ENCODE data around the gene PIR. TPM values are rescaled to one million over a fixed set of nuclear protein-coding genes. Genes with fewer than 3 reads are reported as not detected.

Gene PIR
- 9.8 and 10.3 TPM in 2 replicates for total RNA-seq (2014; rRNA removed; shearing (Covaris generic))

GRCh38 chrX:15493118-15493962 is at the start of gene PIR:
PIR (minus strand) TSS chrX:15493333; CDS start chrX:15491257, 2,076 bp downstream.
- DNase-seq (ENCODE audit: low spot score): peak; percentile 75

GRCh38 chrX:15530318-15530717 is 37.2 kb upstream of the PIR start:
- no peak for DNase-seq (ENCODE audit: low spot score)

- no peak for DNase-seq (ENCODE audit: low spot score)
Observed at GRCh38 chrX:15529165-15529564, 36.0 kb upstream of the PIR start.

GRCh38 chrX:15525664-15526416 is 32.7 kb upstream of the PIR start:
- peak; percentile 15 for DNase-seq (ENCODE audit: low spot score)

- DNase-seq (ENCODE audit: low spot score): no peak
Observed at GRCh38 chrX:15524417-15524816, 31.3 kb upstream of the PIR start.

GRCh38 chrX:15523088-15523487 is 30.0 kb upstream of the PIR start:
- DNase-seq (ENCODE audit: low spot score): no peak

- no peak for DNase-seq (ENCODE audit: low spot score)
Observed at GRCh38 chrX:15522464-15522863, 29.3 kb upstream of the PIR start.

GRCh38 chrX:15515931-15516330 is 22.8 kb upstream of the PIR start:
- no peak for DNase-seq (ENCODE audit: low spot score)

- no peak for DNase-seq (ENCODE audit: low spot score)
Observed at GRCh38 chrX:15514279-15514678, 21.1 kb upstream of the PIR start.

- DNase-seq (ENCODE audit: low spot score): no peak
Observed at GRCh38 chrX:15512401-15512965, 19.4 kb upstream of the PIR start.

- no peak for DNase-seq (ENCODE audit: low spot score)
Observed at GRCh38 chrX:15511563-15511962, 18.4 kb upstream of the PIR start.

GRCh38 chrX:15509845-15510244 is 16.7 kb upstream of the PIR start:
- no peak for DNase-seq (ENCODE audit: low spot score)

- DNase-seq (ENCODE audit: low spot score): no peak
Observed at GRCh38 chrX:15507005-15507404, 13.9 kb upstream of the PIR start.

- no peak for DNase-seq (ENCODE audit: low spot score)
Observed at GRCh38 chrX:15505101-15505500, 12.0 kb upstream of the PIR start.

- no peak for DNase-seq (ENCODE audit: low spot score)
Observed at GRCh38 chrX:15504661-15505060, 11.5 kb upstream of the PIR start.

- DNase-seq (ENCODE audit: low spot score): no peak
Observed at GRCh38 chrX:15501506-15501905, 8.4 kb upstream of the PIR start.

GRCh38 chrX:15500497-15500966 is 7.4 kb upstream of the PIR start, which contains the start of gene BMX:
BMX (plus strand) TSS chrX:15500807; CDS start chrX:15508354, 7,547 bp downstream.
- no peak for DNase-seq (ENCODE audit: low spot score)

- DNase-seq (ENCODE audit: low spot score): no peak
Observed at GRCh38 chrX:15499976-15500375, 6.8 kb upstream of the PIR start.

GRCh38 chrX:15498741-15499140 is 5.6 kb upstream of the PIR start:
- DNase-seq (ENCODE audit: low spot score): no peak

- DNase-seq (ENCODE audit: low spot score): peak; percentile 60
Observed at GRCh38 chrX:15497865-15498264, 4.7 kb upstream of the PIR start.

- no peak for DNase-seq (ENCODE audit: low spot score)
Observed at GRCh38 chrX:15496824-15497223, 3.7 kb upstream of the PIR start.

GRCh38 chrX:15495801-15496200 is 2.7 kb upstream of the PIR start:
- DNase-seq (ENCODE audit: low spot score): no peak
